ENCODE data around the gene SLC35G6. TPM values are rescaled to one million over a fixed set of nuclear protein-coding genes. Genes with fewer than 3 reads are reported as not detected.
A peak's percentile ranks its signal among the peaks of the same experiment; 100 is the strongest.
"Not testable (repeated sequence)": the region's sequence is repeated elsewhere in the genome, so short reads cannot be mapped to it uniquely, and the experiment has no call there.

The SLC35G6 gene
- total RNA-seq, 1 donor from 2014 or later, result not detected

DNA sequence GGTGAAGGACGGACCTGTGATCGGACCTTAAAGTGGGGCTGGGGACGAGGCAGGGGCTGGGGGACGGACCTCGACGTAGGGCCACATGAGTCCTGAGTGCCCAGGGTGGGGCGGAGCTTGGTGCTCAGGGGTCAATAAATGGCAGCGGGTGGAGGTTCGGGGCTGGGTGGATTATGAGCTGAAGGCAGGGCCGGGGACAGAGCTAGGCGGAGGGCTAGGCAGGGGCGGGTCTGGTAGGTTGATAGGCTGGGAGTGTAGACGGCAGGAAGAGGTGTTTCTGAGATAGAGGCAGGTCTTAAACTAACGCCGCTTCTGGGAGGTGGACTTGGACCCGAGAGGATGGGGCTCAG lies 35.7 kb upstream of the SLC35G6 start:
- no peak for DNase-seq (ENCODE audit: missing footprints)
- intact Hi-C loops (cut with DNase I), result no loop called here
- ATAC-seq, result peak; percentile 27

DNA sequence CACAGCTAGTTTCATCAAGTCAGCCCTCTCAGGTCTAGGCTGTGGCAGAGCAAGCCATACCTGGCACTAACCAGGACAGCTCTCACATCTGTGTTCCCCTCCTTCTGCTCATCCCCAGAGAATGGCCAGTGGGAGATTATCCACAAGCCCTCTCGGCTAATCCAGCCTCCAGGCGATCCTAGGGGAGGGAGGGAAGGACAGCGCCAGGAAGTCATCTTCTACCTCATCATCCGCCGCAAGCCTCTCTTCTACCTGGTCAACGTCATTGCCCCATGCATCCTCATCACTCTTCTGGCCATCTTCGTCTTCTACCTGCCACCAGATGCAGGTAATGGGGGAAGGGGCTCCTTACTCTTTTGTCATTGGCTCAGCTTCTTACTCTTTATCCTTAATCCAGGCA lies 32.8 kb upstream of the SLC35G6 start:
- DNase-seq (ENCODE audit: missing footprints), result no peak
- intact Hi-C loops (cut with DNase I), result no loop called here
- ATAC-seq, result no peak

DNA sequence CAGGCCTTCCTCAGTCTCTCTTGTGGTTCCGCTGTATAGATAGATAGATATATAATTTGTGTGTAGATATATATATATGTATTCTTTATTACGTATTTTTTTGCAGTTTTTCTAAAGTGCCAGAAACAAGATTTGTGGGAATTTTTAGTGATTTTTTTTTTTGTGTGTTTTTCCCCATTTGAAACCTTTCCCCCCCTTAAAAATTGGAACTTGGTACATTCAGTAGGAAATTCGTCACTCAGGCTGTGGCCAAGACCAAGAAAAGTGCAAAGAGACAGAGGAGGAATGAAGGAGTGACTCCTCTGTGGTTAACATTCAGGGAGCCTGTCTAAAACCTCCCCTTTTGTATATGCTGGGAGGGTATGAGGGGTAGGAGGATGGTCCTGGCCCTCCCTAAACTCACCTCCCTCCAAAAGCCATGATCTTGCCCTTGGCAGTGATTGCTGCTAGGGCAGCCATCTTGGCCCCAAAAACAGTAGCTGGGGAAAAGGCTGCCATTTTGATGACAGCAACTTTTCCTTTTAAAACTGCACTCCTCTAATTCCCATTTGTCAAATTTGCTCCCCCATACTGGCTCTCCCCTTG lies 21.2 kb upstream of the SLC35G6 start:
- DNase-seq (ENCODE audit: missing footprints) (no peak), ATAC-seq (no peak)
- intact Hi-C loops (cut with DNase I), result no loop called here

DNA sequence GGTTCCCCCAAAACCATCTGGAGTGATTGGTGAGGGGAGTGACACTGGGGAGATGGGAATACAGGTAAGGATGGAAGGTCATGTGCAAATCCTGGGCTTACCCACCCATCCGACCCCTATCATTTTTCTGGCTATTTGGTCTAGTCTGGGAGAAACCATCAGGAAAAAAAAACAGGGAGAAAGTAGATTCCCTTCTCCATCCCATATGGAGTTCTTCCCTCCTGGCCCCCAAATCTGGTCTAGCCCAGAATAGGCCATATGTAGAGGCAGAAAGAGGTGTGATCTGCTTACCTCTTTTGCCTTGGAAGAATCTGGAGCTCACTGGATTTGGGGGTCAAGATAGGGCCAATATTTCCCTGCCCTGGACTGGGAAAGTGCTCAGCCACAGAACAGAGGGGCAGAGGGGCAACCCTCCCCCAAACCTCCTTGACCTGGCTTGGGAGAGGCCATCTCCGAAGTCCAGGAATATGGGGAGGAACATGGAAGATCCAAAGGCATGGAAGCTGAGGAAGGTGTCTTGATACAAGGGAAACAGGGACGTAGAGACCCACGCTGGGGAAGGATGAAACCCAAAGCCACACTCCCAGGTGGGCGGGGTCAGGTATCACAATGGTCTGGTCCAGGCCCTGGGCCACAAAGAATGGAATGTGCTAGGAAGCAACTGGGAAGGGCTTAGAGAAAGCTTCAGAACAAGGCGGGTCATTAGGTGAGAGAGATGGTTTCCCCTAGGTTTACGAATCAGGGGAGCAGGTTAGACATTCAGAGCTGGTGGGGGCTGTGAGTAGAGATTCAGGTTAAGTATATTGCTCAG lies 20.2 kb upstream of the SLC35G6 start:
- ATAC-seq (no peak), DNase-seq (ENCODE audit: missing footprints) (no peak)
- intact Hi-C loops (cut with DNase I), result no loop called here

DNA sequence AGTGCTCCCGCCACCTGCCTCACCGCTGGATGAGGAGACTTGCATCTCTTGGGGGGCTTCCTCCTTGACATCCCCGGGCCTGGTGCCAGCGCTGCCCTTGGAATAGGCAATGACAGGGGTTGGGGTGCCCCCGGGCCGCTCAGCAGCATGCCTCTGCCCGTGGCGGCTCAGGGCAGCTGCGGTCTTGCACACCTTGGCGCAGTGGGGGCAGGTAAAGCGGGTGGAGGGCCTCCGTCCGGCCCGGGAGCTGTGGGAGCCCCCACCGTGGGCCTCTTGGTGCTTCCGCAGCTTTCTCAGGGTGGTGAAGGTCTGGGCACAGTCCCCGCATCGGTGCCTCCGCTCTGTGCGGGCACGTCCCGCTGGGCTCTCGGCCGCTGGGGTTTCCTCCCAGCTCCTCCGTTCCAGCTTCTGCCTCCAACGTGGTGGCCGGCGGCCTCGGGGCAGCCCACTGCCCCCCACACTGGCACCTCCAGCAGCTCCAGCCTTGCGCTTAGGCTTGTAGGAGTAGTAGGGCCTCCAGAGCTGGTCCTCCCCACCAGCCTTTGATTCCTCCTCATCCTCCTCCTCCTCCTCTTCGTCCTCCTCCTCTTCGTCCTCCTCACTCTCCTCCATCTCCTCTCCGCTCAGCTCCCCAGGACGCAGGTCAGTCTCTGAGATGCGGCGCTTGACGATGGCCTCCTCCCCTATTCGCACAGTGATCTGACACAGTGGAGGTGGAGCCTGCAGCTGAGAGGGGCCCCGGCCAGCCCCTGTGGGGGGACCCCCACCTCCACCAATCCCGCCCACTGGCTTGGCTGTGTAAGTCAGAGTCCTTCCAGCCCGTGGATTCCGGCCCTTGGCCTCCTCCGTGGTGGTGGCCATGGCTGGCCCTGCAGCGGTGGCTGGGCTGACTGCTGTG lies 18.5 kb upstream of the SLC35G6 start:
- ATAC-seq, result no peak
- no peak for DNase-seq (ENCODE audit: missing footprints)
- intact Hi-C loops (cut with DNase I), result no loop called here

DNA sequence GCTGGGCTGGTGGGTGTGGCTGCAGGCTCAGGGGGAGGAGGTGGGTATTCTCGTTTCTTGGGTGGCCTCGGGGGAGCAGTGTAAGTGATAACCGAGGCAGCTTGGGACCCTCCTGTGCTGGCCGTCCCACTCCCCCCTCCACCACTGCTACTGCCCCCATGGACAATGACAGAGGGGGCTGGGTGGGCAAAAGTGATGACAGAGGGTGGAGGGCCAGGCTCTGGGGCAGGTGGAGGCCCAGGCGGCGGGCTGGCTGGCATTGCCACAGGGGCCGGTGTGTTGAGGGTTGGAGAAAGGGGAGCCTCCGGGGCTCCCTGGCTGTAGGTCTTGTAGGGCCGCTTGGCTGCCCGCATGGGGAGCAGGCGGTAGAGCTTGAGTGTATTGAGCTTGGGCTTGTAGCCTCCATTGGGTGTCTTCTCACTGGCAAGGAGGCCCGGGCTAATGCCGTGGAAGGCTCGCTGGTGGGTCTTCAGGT lies 17.8 kb upstream of the SLC35G6 start:
- intact Hi-C loops (cut with DNase I), result no loop called here
- no peak for ATAC-seq
- no peak for DNase-seq (ENCODE audit: missing footprints)

DNA sequence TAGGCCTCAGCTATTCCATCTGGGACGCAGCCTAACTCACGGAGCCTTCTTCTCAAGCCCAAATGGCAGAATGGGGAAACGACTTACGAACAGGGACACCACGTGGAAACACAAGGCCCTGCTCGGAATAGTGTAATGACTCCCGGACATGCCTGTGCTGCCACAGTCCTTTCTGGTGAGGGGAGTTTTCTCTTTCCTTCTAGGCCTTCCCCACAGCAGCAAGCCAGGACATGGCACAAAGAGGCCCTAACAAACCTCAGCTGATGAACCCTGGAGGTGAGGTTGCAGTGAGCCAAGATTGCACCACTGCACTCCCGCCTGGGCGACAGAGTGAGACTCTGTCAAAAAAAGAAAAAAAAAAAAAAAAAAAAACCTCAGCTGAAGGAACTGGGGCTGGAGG lies 17.2 kb upstream of the SLC35G6 start:
- no peak for DNase-seq (ENCODE audit: missing footprints)
- intact Hi-C loops (cut with DNase I), result no loop called here
- no peak for ATAC-seq

DNA sequence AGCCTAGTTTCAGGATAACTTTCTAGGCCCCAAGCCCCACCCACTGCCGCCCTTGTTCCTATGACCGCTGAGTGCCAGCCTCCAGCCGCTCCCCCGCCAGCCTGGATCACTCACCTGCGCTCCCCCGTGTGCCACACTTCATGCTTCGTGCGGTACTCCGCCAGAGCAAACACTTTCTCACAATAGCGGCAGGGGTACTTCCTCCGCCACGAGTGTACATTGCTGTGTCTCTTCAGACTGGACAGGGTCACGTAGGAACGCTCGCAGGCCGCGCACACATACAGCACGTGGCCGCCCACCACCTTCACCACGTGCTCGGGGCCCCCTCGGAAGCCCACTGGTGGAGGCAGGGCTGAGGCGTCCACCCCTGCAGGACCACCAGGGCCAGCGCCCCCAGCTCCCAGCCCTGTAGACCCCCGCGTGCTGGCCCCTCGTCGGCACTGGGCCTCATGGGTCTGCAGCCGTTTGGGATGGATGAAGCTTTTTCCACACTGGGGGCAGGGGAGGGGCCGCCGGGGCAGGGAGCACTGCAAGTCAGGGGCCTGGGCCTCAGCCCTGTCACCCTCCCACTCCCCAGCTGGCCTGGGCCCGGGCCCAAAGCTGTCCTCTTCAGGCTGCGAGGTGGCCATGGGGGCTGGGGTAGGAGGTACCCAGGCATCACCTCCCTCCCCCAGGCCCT lies 15.5 kb upstream of the SLC35G6 start:
- ATAC-seq (no peak), DNase-seq (ENCODE audit: missing footprints) (no peak)

DNA sequence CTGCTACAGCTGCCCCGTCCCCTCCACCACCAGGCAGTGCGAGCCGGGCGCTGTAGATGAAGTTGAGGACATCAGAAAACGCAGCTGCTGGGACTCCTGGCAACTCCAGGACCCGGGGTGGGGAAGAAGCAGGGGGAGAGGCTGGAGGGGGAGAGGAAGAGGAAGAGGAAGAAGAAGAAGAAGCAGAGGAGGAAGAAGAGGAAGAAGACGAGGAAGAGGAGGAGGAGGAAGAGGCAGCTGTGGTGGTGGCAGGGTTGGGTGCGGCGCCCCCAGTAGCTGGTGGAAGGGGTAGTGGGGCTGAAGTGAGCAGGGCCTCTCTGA lies 15.0 kb upstream of the SLC35G6 start:
- no peak for DNase-seq (ENCODE audit: missing footprints)
- ATAC-seq, result no peak
- intact Hi-C loops (cut with DNase I), result no loop called here

More for the DNA sequence above, 15.5 kb upstream of the SLC35G6 start:
- intact Hi-C loops (cut with DNase I), result no loop called here

DNA sequence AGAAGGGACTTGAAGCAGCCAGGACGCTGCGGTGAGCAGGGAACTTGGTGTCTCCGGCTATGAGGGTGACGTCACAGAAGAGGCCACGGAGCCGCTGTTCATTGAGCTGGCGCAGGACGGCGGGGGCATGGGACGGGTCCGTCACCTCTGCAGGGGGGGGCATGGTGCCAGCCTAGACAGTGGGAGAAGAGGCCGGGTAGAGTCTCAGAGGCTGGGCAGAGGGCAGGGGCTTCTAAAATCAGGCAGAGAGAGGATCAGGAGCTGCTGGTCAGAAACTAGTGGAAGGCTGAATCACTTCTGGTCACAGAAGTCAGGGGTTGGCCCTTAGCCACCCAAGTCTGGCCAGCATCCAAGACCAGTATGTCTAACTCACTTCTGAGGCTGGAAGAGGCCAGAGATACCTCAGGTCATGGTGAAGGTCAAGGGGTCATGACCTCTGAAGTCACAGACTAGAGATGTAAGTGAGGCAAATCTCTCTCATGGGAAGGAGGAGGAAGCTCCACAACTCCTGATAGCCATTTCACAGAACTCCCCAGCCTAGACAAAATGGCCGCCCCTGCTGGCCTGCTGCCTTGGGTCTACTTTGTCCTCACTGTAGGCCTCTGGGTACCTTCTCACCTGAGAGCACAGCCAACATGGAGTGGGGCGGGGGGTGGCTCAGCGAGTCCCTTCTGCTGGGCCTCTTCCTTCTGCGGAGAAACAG lies 14.5 kb upstream of the SLC35G6 start:
- DNase-seq (ENCODE audit: missing footprints) (peak; percentile 85), ATAC-seq (peak; percentile 63)
- intact Hi-C loops (cut with DNase I), result no loop called here

DNA sequence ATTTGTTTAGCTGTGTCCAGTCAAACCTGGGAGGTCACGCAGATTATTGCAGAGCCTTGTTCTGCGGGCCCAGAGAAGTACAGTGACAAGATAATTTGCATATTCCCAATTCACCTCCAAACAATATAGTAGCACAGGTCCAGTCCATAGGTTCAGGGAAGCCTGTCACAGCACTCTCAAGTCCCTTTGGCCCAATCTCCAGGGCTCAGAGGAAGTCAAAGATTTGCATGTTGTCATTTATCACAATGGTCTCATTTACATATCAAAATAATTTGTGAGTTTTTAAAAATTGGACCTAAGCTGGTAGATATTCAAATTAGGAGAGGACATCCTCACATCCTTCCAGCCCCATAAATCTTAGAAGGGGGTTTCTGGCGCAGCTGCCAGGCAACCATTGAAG lies 13.7 kb upstream of the SLC35G6 start:
- no peak for ATAC-seq
- intact Hi-C loops (cut with DNase I), result no loop called here
- no peak for DNase-seq (ENCODE audit: missing footprints)

DNA sequence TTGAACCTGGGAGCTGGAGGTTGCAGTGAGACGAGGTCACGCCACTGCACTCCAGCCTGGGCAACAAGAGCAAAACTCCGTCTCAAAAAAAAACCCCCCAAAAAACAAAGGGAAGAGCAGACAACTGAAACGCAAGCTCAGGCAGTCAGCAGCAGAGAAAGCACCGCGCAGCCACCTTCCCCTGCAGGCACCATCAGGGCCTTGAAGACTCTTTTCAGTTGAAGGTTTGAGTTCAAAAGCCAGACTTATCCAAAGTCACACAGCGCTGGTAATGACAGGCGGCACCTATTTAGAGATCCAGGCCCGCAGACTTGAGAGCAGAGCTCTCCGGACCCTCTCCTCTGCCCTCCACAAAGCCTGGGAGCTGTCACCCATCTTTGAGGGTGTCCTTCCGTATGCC lies 13.0 kb upstream of the SLC35G6 start:
- ATAC-seq, result no peak
- no peak for DNase-seq (ENCODE audit: missing footprints)
- intact Hi-C loops (cut with DNase I), result no loop called here

DNA sequence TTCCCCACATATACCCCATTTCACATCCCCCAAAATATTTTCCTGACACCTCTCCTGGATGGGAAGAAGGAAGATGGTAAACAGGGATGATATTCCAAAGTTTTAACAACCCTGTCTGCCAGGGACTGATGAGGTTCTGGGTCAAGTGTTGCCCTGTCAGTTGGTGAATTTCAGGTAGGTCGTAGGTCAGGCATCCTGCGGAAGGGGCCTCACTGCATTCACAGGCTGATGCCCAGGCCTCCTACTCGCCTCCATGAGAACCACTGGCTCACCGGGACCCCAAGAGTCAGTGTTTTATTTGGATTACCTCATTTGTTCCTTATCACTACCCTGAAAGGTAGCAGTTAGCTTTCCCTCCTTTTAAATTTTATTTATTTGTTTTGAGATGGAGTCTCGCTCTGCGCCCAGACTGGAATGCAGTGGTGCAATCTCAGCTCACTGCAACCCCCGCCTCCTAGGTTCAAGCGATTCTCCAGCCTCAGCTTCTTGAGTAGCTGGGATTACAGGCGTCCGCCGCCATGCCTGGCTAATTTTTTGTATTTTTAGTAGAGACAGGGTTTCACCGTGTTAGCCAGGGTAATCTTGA lies 12.3 kb upstream of the SLC35G6 start:
- no peak for DNase-seq (ENCODE audit: missing footprints)
- no peak for ATAC-seq
- intact Hi-C loops (cut with DNase I), result no loop called here

DNA sequence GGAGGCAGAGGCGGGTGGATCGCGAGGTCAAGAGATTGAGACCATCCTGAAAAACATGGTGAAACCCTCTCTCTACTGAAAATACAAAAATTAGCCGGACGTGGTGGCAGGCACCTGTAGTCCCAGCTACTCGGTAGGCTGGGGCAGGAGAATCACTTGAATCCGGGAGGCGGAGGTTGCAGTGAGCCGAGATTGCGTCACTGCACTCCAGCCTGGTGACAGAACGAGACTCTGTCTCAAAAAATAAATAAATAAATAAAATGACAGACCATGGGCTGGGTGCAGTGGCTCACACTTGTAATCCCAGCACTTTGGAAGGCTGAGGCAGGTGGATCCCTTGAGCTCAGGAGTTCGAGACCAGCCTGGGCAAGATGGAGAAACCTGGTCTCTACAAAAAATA lies 11.4 kb upstream of the SLC35G6 start:
- ATAC-seq; intact Hi-C loops (cut with DNase I); DNase-seq (ENCODE audit: missing footprints): not testable (repeated sequence)

DNA sequence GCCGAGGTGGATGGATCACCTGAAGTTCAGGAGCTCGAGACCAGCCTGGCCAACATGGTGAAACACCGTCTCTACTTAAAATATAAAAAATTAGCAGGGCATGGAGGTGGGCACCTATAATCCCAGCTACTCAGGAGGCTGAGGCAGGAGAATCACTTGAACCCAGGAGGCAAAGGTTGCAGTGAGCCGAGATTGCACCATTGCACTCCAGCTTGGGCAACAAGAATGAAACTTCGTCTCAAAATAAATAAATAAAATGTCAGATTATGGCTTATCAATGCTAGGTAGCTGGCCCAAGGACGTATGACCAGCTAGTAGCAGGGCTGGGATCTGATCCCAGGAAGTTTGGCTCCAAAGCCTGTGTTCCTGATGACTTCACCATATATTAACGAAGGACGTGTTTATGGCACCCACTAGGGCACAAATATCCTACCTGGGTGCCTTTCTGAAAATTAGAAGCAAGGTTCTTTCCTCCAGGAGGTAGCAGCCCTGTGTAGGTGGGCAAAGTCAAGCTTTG lies 10.7 kb upstream of the SLC35G6 start:
- not testable (repeated sequence) for DNase-seq (ENCODE audit: missing footprints)

DNA sequence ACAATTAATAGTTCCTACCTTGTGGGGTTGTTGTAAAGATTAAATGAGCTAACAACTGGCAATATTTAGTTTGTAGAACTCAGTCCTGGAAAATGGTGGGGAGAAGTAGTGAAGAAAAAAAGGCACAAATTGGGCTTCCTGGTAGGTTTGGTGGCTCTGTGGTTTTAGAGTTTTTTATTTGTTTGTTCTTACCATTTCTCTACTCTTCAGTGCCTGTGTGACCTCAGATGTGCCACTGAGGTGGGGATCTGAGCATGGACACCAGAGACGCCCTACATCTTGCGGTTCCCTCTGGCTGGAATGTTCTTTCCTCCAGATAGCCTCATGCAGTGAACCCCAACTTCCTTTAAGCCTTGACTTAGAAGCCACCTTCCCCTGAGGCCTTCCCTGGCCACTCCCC lies 9.5 kb upstream of the SLC35G6 start:
- ATAC-seq, result no peak
- no peak for DNase-seq (ENCODE audit: missing footprints)
- intact Hi-C loops (cut with DNase I), result no loop called here

More for the DNA sequence above, 10.7 kb upstream of the SLC35G6 start:
- ATAC-seq; intact Hi-C loops (cut with DNase I): not testable (repeated sequence)

DNA sequence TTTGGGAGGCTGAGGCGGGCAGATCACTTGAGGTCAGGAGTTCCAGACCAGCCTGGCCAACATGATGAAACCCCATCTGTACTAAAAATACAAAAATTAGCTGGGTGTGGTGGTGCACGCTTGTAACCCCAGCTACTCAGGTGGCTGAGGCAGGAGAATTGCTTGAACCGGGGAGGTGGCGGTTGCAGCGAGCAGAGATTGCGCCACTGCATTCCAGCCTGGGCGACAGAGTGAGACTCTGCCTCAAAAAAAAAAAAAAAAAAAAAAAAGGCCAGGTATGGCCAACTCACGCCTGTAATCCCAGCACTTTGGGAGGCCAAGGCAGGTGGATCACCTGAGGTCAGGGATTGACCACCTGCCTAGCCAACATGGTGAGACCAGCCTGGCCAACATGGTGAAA lies 6.5 kb upstream of the SLC35G6 start:
- ATAC-seq; DNase-seq (ENCODE audit: missing footprints); intact Hi-C loops (cut with DNase I): not testable (repeated sequence)

All from Right ventricle myocardium inferior (tissue), 1 donor.